Esophagus squamous epithelium (tissue), 4 donors: ENCODE measurements around the gene LMO1.

Source experiments
- CTCF ChIP-seq, 6 experiments: fragments of 450-650 bp in 4 of 6; fragments of 200-600 bp in 2 of 6; sonication (generic) in 2 of 6; IDR thresholded peaks; one replicate each; pipeline ENCODE4 v1.5.1; 2016 to 2019; ENCODE audit warnings: antibody characterized with exemption in 6 of 6, mild to moderate bottlenecking in 4 of 6, moderate library complexity in 4 of 6
- POLR2A ChIP-seq, 4 donors: fragments of 450-650 bp; IDR thresholded peaks; one replicate each; pipeline ENCODE4 v1.6.1; 2017; ENCODE audit warnings: antibody characterized with exemption in 4 of 4, mild to moderate bottlenecking in 4 of 4, moderate library complexity in 3 of 4

- TF ChIP-seq CTCF (IDR thresholded peaks at IDR 0.05): peak; percentile 43 to 86 (median 79)
- TF ChIP-seq POLR2A (IDR thresholded peaks at IDR 0.05): no peak
These were observed at the start of gene LMO1 for GRCh38 chr11:8263769-8264410.
